C4-2B (cell line): ENCODE measurements around the gene DCST2.
"Not testable (repeated sequence)": the region's sequence is repeated elsewhere in the genome, so short reads cannot be mapped to it uniquely, and the experiment has no call there.

ENCODE experiments used
- ZFX ChIP-seq: fragments of 450-650 bp; IDR thresholded peaks from 2 replicates; pipeline ENCODE4 v1.6.1; 2017
- TF ChIP-seq, protein P1 (sequence below): fragments of 450-650 bp; conservative IDR thresholded peaks from 2 replicates; pipeline ENCODE4 v1.5.1; 2017; ENCODE audit warnings: mild to moderate bottlenecking

DNA sequence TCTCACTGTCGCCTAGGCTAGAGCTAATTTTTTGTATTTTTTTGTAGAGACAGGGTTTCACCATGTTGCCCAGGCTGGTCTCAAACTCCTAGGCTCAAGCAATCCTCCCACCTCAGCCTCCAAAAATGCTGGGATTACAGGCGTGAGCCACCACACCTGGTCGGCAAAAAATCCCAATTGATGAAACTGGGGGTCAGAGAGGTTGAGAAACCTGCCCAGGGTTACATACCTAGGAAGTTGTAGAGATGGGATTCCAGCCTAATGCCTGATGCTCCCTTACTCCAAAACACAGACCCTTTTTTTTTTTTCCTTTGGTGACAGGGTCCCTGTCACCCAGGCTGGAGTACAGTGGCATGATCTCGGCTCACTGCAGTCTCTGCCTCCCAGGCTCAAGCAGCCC lies 46.8 kb downstream of the DCST2 start:
- TF ChIP-seq, protein P1, sequence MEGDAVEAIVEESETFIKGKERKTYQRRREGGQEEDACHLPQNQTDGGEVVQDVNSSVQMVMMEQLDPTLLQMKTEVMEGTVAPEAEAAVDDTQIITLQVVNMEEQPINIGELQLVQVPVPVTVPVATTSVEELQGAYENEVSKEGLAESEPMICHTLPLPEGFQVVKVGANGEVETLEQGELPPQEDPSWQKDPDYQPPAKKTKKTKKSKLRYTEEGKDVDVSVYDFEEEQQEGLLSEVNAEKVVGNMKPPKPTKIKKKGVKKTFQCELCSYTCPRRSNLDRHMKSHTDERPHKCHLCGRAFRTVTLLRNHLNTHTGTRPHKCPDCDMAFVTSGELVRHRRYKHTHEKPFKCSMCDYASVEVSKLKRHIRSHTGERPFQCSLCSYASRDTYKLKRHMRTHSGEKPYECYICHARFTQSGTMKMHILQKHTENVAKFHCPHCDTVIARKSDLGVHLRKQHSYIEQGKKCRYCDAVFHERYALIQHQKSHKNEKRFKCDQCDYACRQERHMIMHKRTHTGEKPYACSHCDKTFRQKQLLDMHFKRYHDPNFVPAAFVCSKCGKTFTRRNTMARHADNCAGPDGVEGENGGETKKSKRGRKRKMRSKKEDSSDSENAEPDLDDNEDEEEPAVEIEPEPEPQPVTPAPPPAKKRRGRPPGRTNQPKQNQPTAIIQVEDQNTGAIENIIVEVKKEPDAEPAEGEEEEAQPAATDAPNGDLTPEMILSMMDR: not testable (repeated sequence)
- not testable (repeated sequence) for TF ChIP-seq ZFX
